Karpas-422 (cell line): ENCODE results near the gene MARCHF3. TPM values are rescaled to one million over a fixed set of nuclear protein-coding genes. Genes with fewer than 3 reads are reported as not detected.
"Not testable (repeated sequence)": the region's sequence is repeated elsewhere in the genome, so short reads cannot be mapped to it uniquely, and the experiment has no call there.

ENCODE experiments used
- DNase-seq: peaks from one replicate; pipeline ENCODE4 v3.0.0-alpha.2; 2015
- H2AFZ ChIP-seq: fragments of 200-600 bp; sonication (generic); 2 replicates; pipeline ENCODE4 v1.6.1; 2014; ENCODE audit warnings: antibody characterized with exemption, low read length, mixed read lengths
- H3K27ac ChIP-seq: fragments of 200-600 bp; sonication (generic); 2 replicates; pipeline ENCODE4 v1.5.1; 2014; ENCODE audit warnings: mild to moderate bottlenecking, low read length, moderate library complexity
- H3K27me3 ChIP-seq: fragments of 200-600 bp; sonication (generic); 2 replicates; pipeline ENCODE4 v1.6.1; 2014; ENCODE audit warnings: low read length, mixed read lengths
- H3K36me3 ChIP-seq: fragments of 200-600 bp; sonication (generic); 2 replicates; pipeline ENCODE4 v1.6.1; 2014; ENCODE audit warnings: low read length, mixed read lengths; ENCODE audit not compliant: insufficient read depth
- H3K4me1 ChIP-seq: fragments of 200-600 bp; sonication (generic); 2 replicates; pipeline ENCODE4 v1.6.1; 2014; ENCODE audit warnings: mild to moderate bottlenecking, low read length, mixed read lengths
- H3K4me2 ChIP-seq: fragments of 200-600 bp; sonication (generic); 2 replicates; pipeline ENCODE4 v1.6.1; 2014; ENCODE audit warnings: low read length, low read depth, mild to moderate bottlenecking; ENCODE audit not compliant: poor library complexity, severe bottlenecking
- H3K4me3 ChIP-seq: fragments of 200-600 bp; sonication (generic); 2 replicates; pipeline ENCODE4 v1.5.1; 2014; ENCODE audit warnings: mild to moderate bottlenecking, antibody characterized with exemption, low read length, mixed read lengths
- H3K79me2 ChIP-seq: fragments of 200-600 bp; sonication (generic); 2 replicates; pipeline ENCODE4 v1.6.1; 2014; ENCODE audit warnings: mild to moderate bottlenecking, low read length, mixed read lengths
- H3K9ac ChIP-seq: fragments of 200-600 bp; sonication (generic); 2 replicates; pipeline ENCODE4 v1.6.0; 2014; ENCODE audit warnings: low read length
- H3K9me2 ChIP-seq: fragments of 200-600 bp; sonication (generic), shearing (Covaris generic); replicated peaks from 2 replicates; pipeline ENCODE4 v1.6.0; 2014; ENCODE audit warnings: mild to moderate bottlenecking, low read length, moderate library complexity; ENCODE audit not compliant: insufficient read depth
- H3K9me3 ChIP-seq: fragments of 300-700, 200-600 bp; sonication (generic); 2 replicates; pipeline ENCODE4 v1.6.1; 2014; ENCODE audit warnings: low read length, mixed read lengths
- H4K20me1 ChIP-seq: fragments of 200-600 bp; sonication (generic); 2 replicates; pipeline ENCODE4 v1.6.1; 2014; ENCODE audit warnings: mild to moderate bottlenecking, antibody characterized with exemption, low read length, low read depth; ENCODE audit not compliant: insufficient read depth
- total RNA-seq: library from RNA; depleted of rRNA; stranded (reverse); fragments of >200 nt; shearing (Covaris generic); gene quantifications from 2 replicates; pipeline ENCODE4 v1.2.3, GENCODE V29; 2014; ENCODE audit warnings: low replicate concordance

The MARCHF3 gene
- total RNA-seq, 1 experiment from 2014 or later = 0.56 TPM

- DNase-seq = no peak
- Histone ChIP-seq H3K4me1 (no peaks in the 10 kb centered on the region), H3K36me3 (no peaks in the 10 kb centered on the region), H3K27ac (no peak overlapping the region), H2AFZ (no peak overlapping the region), H3K4me3 (no peak overlapping the region), H3K9me3 (no peaks in the 10 kb centered on the region), H3K9ac (no peak overlapping the region), H3K79me2 (no peaks in the 10 kb centered on the region), H3K9me2 (no peaks in the 10 kb centered on the region), H4K20me1 (no peaks in the 10 kb centered on the region), H3K27me3 (no peaks in the 10 kb centered on the region), H3K4me2 (no peak overlapping the region)
Observed at GRCh38 chr5:126899476-126899875, 130.9 kb downstream of the MARCHF3 start.

GRCh38 chr5:126897851-126898630, 132.3 kb downstream of the MARCHF3 start:
- H3K9me3 ChIP-seq = no peaks in the 10 kb centered on the region
- no peak for DNase-seq
- no peaks in the 10 kb centered on the region for H3K9me2 ChIP-seq
- no peaks in the 10 kb centered on the region for H3K36me3 ChIP-seq
- H3K4me2 ChIP-seq = no peak overlapping the region
- no peak overlapping the region for H3K9ac ChIP-seq
- H3K27ac ChIP-seq = no peak overlapping the region
- H2AFZ ChIP-seq = no peak overlapping the region
- no peaks in the 10 kb centered on the region for H4K20me1 ChIP-seq
- H3K79me2 ChIP-seq = no peaks in the 10 kb centered on the region
- H3K4me1 ChIP-seq = no peaks in the 10 kb centered on the region
- H3K27me3 ChIP-seq = no peaks in the 10 kb centered on the region
- no peak overlapping the region for H3K4me3 ChIP-seq

DNA sequence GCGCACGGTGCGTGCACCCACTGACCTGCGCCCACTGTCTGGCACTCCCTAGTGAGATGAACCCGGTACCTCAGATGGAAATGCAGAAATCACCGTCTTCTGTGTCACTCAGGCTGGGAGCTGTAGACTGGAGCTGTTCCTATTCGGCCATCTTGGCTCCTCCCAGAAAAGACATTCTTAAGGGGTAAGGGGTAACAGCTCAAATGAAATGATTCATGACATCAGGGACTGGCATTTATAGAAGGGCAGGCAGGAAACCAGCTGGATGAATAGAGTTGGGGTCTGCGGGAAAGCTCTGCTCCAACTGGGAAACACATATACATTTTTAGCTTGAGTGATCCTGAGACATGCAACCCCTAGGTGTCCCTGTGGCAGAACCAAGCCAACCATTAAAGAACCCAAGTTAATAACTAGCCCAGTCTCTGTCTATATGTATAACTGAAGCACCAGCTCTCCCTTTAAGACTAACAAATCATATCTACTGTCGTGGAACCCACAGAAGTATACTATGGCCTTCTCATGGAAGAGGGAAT, 134.1 kb downstream of the MARCHF3 start:
- Histone ChIP-seq H3K9me2 (no peaks in the 10 kb centered on the region), H4K20me1 (no peaks in the 10 kb centered on the region), H3K4me1 (no peaks in the 10 kb centered on the region), H3K27me3 (no peaks in the 10 kb centered on the region), H2AFZ (no peak overlapping the region), H3K9me3 (no peaks in the 10 kb centered on the region), H3K9ac (no peak overlapping the region), H3K4me3 (no peak overlapping the region), H3K27ac (no peak overlapping the region), H3K79me2 (no peaks in the 10 kb centered on the region), H3K4me2 (no peak overlapping the region), H3K36me3 (no peaks in the 10 kb centered on the region)
- DNase-seq = no peak

DNA sequence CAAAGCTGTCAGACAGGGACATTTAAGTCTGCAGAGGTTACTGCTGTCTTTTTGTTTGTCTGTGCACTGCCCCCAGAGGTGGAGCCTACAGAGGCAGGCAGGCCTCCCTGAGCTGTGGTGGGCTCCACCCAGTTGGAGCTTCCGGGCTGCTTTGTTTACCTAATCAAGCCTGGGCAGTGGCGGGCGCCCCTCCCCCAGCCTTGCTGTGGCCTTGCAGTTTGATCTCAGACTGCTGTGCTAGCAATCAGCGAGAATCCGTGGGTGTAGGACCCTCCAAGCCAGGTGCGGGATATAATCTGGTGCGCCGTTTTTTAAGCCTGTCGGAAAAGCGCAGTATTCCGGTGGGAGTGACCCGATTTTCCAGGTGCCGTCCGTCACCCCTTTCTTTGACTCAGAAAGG, 134.6 kb downstream of the MARCHF3 start:
- not testable (repeated sequence) for H3K79me2 ChIP-seq, H4K20me1 ChIP-seq, H3K4me2 ChIP-seq, H3K36me3 ChIP-seq, H3K9me2 ChIP-seq, H3K4me1 ChIP-seq, H3K27ac ChIP-seq, H2AFZ ChIP-seq, H3K9me3 ChIP-seq, H3K27me3 ChIP-seq, DNase-seq, H3K4me3 ChIP-seq, H3K9ac ChIP-seq

DNA sequence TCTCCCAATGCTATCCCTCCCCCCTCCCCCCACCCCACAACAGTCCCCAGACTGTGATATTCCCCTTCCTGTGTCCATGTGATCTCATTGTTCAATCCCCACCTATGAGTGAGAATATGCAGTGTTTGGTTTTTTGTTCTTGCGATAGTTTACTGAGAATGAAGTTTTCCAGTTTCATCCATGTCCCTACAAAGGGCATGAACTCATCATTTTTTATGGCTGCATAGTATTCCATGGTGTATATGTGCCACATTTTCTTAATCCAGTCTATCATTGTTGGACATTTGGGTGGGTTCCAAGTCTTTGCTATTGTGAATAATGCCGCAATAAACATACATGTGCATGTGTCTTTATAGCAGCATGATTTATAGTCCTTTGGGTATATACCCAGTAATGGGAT, 139.9 kb downstream of the MARCHF3 start:
- not testable (repeated sequence) for H3K9me2 ChIP-seq, H3K4me2 ChIP-seq, H2AFZ ChIP-seq, H4K20me1 ChIP-seq, H3K27ac ChIP-seq, H3K27me3 ChIP-seq, DNase-seq, H3K9ac ChIP-seq, H3K4me1 ChIP-seq, H3K9me3 ChIP-seq, H3K4me3 ChIP-seq, H3K79me2 ChIP-seq
- peaks cover 10% of the 10 kb centered on the region; the same call in 1 of the 2 replicates for H3K36me3 ChIP-seq

DNA sequence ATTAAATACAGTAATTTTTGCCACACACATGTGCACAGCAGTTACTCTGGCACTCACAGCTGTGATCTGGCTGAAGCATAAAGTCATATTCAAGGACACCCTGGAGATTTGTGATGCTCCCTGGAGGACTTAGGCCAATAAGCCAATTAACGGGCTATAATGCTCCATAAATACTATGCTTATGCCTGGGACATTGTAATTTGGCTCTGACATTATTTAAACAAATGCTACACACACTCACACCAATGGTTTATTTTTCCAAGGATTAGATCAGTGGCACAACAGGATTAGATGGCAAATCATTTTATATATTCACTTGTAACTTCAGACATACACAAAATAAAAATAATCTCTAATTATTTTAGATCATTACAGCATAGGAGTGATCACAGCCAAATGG, 142.2 kb downstream of the MARCHF3 start:
- H3K4me2 ChIP-seq = no peak overlapping the region
- H2AFZ ChIP-seq = no peak overlapping the region
- no peaks in the 10 kb centered on the region for H4K20me1 ChIP-seq
- peaks cover 10% of the 10 kb centered on the region; the same call in 1 of the 2 replicates for H3K36me3 ChIP-seq
- H3K79me2 ChIP-seq = peaks cover 3% of the 10 kb centered on the region; the same call in 1 of the 2 replicates
- H3K4me3 ChIP-seq = no peak overlapping the region
- H3K9me3 ChIP-seq = no peaks in the 10 kb centered on the region
- no peaks in the 10 kb centered on the region for H3K9me2 ChIP-seq
- no peak for DNase-seq
- no peak overlapping the region for H3K9ac ChIP-seq
- no peak overlapping the region for H3K27ac ChIP-seq
- no peaks in the 10 kb centered on the region for H3K27me3 ChIP-seq
- peaks cover 8% of the 10 kb centered on the region for H3K4me1 ChIP-seq

DNA sequence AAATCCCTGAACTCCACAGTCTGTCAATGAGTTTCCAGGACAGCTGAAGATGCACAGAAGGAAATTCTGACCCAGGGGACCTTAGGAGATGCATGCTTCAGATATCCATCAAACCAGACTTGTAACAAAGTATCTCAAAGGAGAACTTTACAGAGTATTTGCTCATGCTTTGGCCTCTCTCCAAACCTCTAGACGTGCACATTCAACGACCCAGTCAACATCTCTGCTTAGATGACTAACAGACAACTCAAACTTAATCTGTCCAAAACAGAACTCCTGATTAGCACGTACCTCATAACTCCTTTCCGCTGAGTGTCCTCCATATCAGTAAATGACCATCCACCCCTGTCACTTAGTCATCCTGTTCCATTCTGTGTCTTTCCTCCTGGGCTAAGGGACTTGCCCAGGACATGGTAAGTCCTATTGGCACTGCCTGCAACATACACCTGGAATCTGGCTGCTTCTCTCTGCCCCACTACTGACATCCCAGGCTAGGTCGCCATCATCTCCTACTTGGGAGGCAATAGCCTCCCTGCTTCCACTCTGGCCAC, 146.0 kb downstream of the MARCHF3 start:
- Histone ChIP-seq H3K79me2 (no peaks in the 10 kb centered on the region; the same call in 1 of the 2 replicates), H3K36me3 (peaks cover 2% of the 10 kb centered on the region; the same call in 1 of the 2 replicates), H3K9me2 (no peaks in the 10 kb centered on the region), H4K20me1 (no peaks in the 10 kb centered on the region), H3K27me3 (no peaks in the 10 kb centered on the region), H3K9ac (no peak overlapping the region), H3K4me1 (peaks cover 8% of the 10 kb centered on the region), H3K27ac (no peak overlapping the region), H3K4me3 (no peak overlapping the region), H3K9me3 (no peaks in the 10 kb centered on the region), H2AFZ (no peak overlapping the region), H3K4me2 (no peak overlapping the region)
- DNase-seq = no peak

DNA sequence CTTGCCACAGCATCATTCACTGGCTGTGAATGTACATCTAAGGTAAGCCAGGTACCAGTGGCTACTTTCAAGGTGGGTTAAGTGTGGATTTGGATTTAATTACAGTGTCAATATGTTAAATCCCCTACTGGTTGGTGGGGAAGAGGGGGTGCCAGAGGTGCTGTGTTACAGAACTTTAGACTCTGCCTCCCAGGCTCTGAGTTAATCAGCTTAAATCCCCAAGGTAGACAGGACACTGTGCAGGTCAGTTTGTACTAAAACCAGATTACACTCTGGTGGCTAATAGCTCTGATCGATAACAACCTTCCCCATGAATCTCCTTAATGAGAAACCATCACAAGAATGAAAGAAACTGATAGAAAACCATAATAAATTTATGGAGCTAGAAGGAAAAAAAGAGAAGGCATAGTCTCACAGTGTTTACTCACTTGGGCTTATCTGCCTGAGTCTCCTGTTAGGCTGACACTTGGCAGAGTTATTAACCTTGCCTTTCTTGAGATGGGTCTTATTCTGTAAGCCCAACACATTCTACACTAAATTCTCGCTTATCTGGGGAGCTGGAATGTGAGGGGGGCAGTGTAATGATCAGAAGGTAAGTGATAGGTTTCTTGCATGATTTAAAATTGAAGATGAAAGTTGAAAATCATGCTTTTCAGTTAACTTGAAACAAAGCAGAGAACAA, 146.7 kb downstream of the MARCHF3 start:
- H3K9me2 ChIP-seq = no peaks in the 10 kb centered on the region
- no peak overlapping the region for H3K27ac ChIP-seq
- no peaks in the 10 kb centered on the region for H3K27me3 ChIP-seq
- no peaks in the 10 kb centered on the region for H3K36me3 ChIP-seq
- H3K4me2 ChIP-seq = no peak overlapping the region
- H4K20me1 ChIP-seq = no peaks in the 10 kb centered on the region
- H3K4me3 ChIP-seq = no peak overlapping the region
- DNase-seq = no peak
- no peak overlapping the region for H2AFZ ChIP-seq
- H3K9ac ChIP-seq = no peak overlapping the region
- H3K4me1 ChIP-seq = peaks cover 8% of the 10 kb centered on the region
- H3K79me2 ChIP-seq = no peaks in the 10 kb centered on the region
- H3K9me3 ChIP-seq = no peaks in the 10 kb centered on the region
